B cell (primary cell): ENCODE data around the gene SMAD9. TPM values are rescaled to one million over a fixed set of nuclear protein-coding genes. Genes with fewer than 3 reads are reported as not detected.

Source experiments
- ATAC-seq: fragments of 200-7000 bp; cut with Tn5 transposase; one replicate; pipeline ENCODE4 v1.10.0; 2021; ENCODE audit warnings: low read depth, mild to moderate bottlenecking, moderate number of reproducible peaks, moderate library complexity
- CTCF ChIA-PET: fragments of 350-600 bp; sonication (Branson Sonifier 250); formaldehyde crosslinking; loops from one replicate; lab custom pipeline; 2021; ENCODE audit warnings: antibody characterized with exemption, inconsistent platforms; lab: Charles Lee
- POLR2A ChIA-PET: fragments of 350-600 bp; sonication (Branson Sonifier 250); formaldehyde crosslinking; loops from one replicate; lab custom pipeline; 2021; ENCODE audit warnings: antibody characterized with exemption; lab: Charles Lee
- DNase-seq: peaks from one replicate; pipeline ENCODE4 v3.0.0; 2013
- H2AFZ ChIP-seq: 2 replicates; pipeline ENCODE4 v1.6.1; 2012; ENCODE audit warnings: mild to moderate bottlenecking, low read depth, low read length; ENCODE audit not compliant: insufficient read depth, poor library complexity, severe bottlenecking
- H3K27ac ChIP-seq, 2 donors: 1 replicate in 1 of 2; 2 replicates in 1 of 2; pipeline ENCODE4 v1.5.1; 2012 to 2013; ENCODE audit warnings: low read length in 2 of 2, mild to moderate bottlenecking in 2 of 2, moderate library complexity in 1 of 2
- H3K27me3 ChIP-seq, 4 experiments: fragments of 200-600 bp in 1 of 4; sonication (generic) in 1 of 4; replicated peaks in 1 of 4; 1 replicate in 2 of 4; 2 replicates in 2 of 4; pipeline versions ENCODE4 v1.6.1 to v1.7.0; 2013 to 2016; ENCODE audit warnings: low read length in 3 of 4, mild to moderate bottlenecking in 2 of 4, mixed read lengths in 1 of 4, moderate library complexity in 1 of 4; ENCODE audit not compliant: insufficient read depth in 4 of 4, control insufficient read depth in 3 of 4; ENCODE audit errors: control extremely low read depth in 1 of 4
- H3K36me3 ChIP-seq, 2 experiments: replicated peaks in 1 of 2; 1 replicate in 1 of 2; 2 replicates in 1 of 2; pipeline versions ENCODE4 v1.6.1 to v1.7.1; 2013; ENCODE audit warnings: low read length in 1 of 2; ENCODE audit not compliant: insufficient read depth in 2 of 2, control insufficient read depth in 1 of 2; ENCODE audit errors: control extremely low read depth in 1 of 2, extremely low read depth in 1 of 2
- H3K4me1 ChIP-seq, 2 donors: fragments of 200-600 bp in 1 of 2; sonication (generic) in 1 of 2; 1 replicate in 1 of 2; 2 replicates in 1 of 2; pipeline versions ENCODE4 v1.5.1 to v1.6.1; 2013 to 2017; ENCODE audit warnings: low read length in 2 of 2; ENCODE audit not compliant: control insufficient read depth in 2 of 2, insufficient read depth in 2 of 2
- H3K4me2 ChIP-seq: replicated peaks from 2 replicates; pipeline ENCODE3; 2012; ENCODE audit warnings: mild to moderate bottlenecking, low read depth, low read length; ENCODE audit not compliant: poor library complexity, severe bottlenecking
- H3K4me3 ChIP-seq, 5 experiments: fragments of 200-600 bp in 1 of 5; sonication (generic) in 1 of 5; 1 replicate in 3 of 5; 2 replicates in 2 of 5; pipeline versions ENCODE4 v1.5.1 to v1.7.0; 2011 to 2016; ENCODE audit warnings: low read length in 4 of 5, mild to moderate bottlenecking in 4 of 5, low read depth in 2 of 5, control low read depth in 1 of 5, moderate library complexity in 1 of 5; ENCODE audit not compliant: insufficient read depth in 1 of 5; ENCODE audit errors: control extremely low read depth in 1 of 5, extremely low read depth in 1 of 5
- H3K79me2 ChIP-seq: fragments of 200-600 bp; sonication (generic); one replicate; pipeline ENCODE4 v1.6.0; 2016; ENCODE audit warnings: low read length; ENCODE audit not compliant: control insufficient read depth, insufficient read depth
- H3K9ac ChIP-seq: fragments of 200-600 bp; sonication (generic); 2 replicates; pipeline ENCODE4 v1.6.1; 2017; ENCODE audit warnings: mild to moderate bottlenecking, low read length, moderate library complexity
- H3K9me3 ChIP-seq, 3 donors: one replicate each; pipeline versions ENCODE4 v1.6.1 to v1.7.1; 2013; ENCODE audit warnings: low read length in 2 of 3; ENCODE audit not compliant: control insufficient read depth in 2 of 3, insufficient read depth in 1 of 3; ENCODE audit errors: control extremely low read depth in 1 of 3
- H4K20me1 ChIP-seq: 2 replicates; pipeline ENCODE4 v1.6.0; 2012; ENCODE audit warnings: mild to moderate bottlenecking, low read length; ENCODE audit not compliant: insufficient read depth, control insufficient read depth, poor library complexity, severe bottlenecking
- H3K27ac Mint-ChIP-seq: one replicate; pipeline ENCODE4 v1.8.0; 2021; ENCODE audit warnings: mixed read lengths
- H3K27me3 Mint-ChIP-seq: one replicate; pipeline ENCODE4 v1.8.0; 2021; ENCODE audit warnings: mixed read lengths
- H3K4me1 Mint-ChIP-seq: one replicate; pipeline ENCODE4 v1.8.0; 2021; ENCODE audit warnings: mixed read lengths
- H3K4me3 Mint-ChIP-seq: one replicate; pipeline ENCODE4 v1.8.0; 2021; ENCODE audit warnings: mixed read lengths
- H3K9me3 Mint-ChIP-seq: one replicate; pipeline ENCODE4 v1.8.0; 2022; ENCODE audit warnings: mixed read lengths; ENCODE audit not compliant: insufficient read depth
- EZH2 ChIP-seq: IDR thresholded peaks from 2 replicates; pipeline ENCODE4 v1.6.1; 2012; ENCODE audit warnings: borderline replicate concordance, low read depth, mild to moderate bottlenecking, moderate library complexity, low read length; ENCODE audit not compliant: insufficient read depth, poor library complexity, severe bottlenecking
- WGBS: methylation state at CpG from one replicate; pipeline ENCODE4 v1.1.5; 2013; ENCODE audit warnings: missing lambda C conversion rate; ENCODE audit not compliant: insufficient coverage; 5-methylcytosine and 5-hydroxymethylcytosine counted together
- intact Hi-C: fragments of 100-400 bp; cut with micrococcal nuclease; formaldehyde crosslinking; loops from one replicate; pipeline ENCODE4 v1.10.0; 2022
- polyA plus RNA-seq: library from polyadenylated mRNA; depleted of rRNA; stranded (reverse); fragments of >200 nt; gene quantifications from 2 replicates; pipeline ENCODE4 v1.2.3, GENCODE V29; 2012
- total RNA-seq, 2 donors: library from RNA; stranded (reverse); fragments of 120-200 nt in 1 of 2; gene quantifications; 1 replicate in 1 of 2; 2 replicates in 1 of 2; pipeline versions ENCODE4 v1.2.3 to v1.2.4, GENCODE V29; 2013 to 2022
- TF ChIP-seq, protein P1 (sequence below): fragments of 200-600 bp; IDR thresholded peaks from one replicate; pipeline ENCODE4 v1.8.0; 2022; ENCODE audit warnings: antibody characterized with exemption, mild to moderate bottlenecking

The SMAD9 gene
- total and polyA plus RNA-seq, 2 donors (not counting 1 experiment from before 2014, with no cell fraction given) = not detected

DNA sequence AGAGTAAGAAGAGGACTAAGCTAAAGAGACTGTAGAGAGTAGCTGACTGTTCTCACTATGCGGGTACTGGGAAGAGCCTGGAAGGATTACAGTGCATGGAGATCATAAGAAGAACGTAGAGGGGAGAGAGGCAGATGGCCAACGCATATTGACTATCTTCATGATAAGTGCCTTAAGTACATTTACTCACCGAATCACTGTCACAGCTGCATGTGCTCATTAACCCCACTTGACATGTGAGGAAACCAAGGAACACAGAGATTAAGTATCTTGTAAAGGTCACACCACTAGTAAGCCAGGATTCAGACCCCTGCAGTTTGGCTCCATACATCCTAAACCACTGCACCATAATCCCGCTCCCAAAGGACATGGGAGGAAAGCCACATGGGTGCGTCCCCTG lies 34.1 kb downstream of the SMAD9 start:
- H3K27ac Mint-ChIP-seq = no peak overlapping the region
- H3K9me3 Mint-ChIP-seq = peaks cover 3% of the 10 kb centered on the region
- TF ChIP-seq EZH2 = no peak
- TF ChIP-seq, protein P1, sequence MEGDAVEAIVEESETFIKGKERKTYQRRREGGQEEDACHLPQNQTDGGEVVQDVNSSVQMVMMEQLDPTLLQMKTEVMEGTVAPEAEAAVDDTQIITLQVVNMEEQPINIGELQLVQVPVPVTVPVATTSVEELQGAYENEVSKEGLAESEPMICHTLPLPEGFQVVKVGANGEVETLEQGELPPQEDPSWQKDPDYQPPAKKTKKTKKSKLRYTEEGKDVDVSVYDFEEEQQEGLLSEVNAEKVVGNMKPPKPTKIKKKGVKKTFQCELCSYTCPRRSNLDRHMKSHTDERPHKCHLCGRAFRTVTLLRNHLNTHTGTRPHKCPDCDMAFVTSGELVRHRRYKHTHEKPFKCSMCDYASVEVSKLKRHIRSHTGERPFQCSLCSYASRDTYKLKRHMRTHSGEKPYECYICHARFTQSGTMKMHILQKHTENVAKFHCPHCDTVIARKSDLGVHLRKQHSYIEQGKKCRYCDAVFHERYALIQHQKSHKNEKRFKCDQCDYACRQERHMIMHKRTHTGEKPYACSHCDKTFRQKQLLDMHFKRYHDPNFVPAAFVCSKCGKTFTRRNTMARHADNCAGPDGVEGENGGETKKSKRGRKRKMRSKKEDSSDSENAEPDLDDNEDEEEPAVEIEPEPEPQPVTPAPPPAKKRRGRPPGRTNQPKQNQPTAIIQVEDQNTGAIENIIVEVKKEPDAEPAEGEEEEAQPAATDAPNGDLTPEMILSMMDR = no peak
- DNase-seq (no peak), ATAC-seq (no peak)
- no peaks in the 10 kb centered on the region for H3K9me3 ChIP-seq
- WGBS = 100% methylated on average over 2 of the region's 6 CpGs
- no peak overlapping the region for H2AFZ ChIP-seq
- H3K36me3 ChIP-seq = no peaks in the 10 kb centered on the region
- H3K27ac ChIP-seq = no peak overlapping the region
- no peaks in the 10 kb centered on the region for H4K20me1 ChIP-seq
- CTCF ChIA-PET = no interaction called here
- H3K79me2 ChIP-seq = no peaks in the 10 kb centered on the region
- H3K4me3 ChIP-seq = no peak overlapping the region
- H3K4me2 ChIP-seq = no peak overlapping the region
- no peak overlapping the region for H3K9ac ChIP-seq
- no peaks in the 10 kb centered on the region for H3K27me3 ChIP-seq
- intact Hi-C loops = no loop called here
- H3K27me3 Mint-ChIP-seq = peaks cover 21% of the 10 kb centered on the region
- H3K4me3 Mint-ChIP-seq = no peak overlapping the region
- H3K4me1 Mint-ChIP-seq = no peaks in the 10 kb centered on the region
- POLR2A ChIA-PET = no interaction called here
- H3K4me1 ChIP-seq = no peaks in the 10 kb centered on the region

DNA sequence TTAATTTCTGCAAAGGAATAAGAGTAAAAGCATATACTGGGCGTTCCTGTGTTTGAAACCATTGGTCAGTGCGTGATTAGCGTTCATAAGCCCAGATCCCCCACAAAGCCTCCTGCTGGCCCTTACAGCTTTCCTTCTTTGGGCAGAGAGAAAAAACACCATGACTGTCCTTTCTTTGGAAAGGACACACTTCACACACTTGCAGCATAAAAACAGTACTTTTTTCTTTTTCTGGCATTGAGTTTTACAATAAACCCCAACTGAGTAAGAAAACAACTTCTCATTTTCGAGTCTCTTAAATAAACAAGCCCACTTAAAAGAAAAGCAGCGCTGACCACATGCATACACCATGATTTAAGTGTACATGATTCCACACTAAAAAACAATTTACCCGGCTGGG lies 35.8 kb downstream of the SMAD9 start:
- no peak overlapping the region for H3K27ac Mint-ChIP-seq
- no peak overlapping the region for H3K4me2 ChIP-seq
- H4K20me1 ChIP-seq = no peaks in the 10 kb centered on the region
- no peaks in the 10 kb centered on the region for H3K79me2 ChIP-seq
- H2AFZ ChIP-seq = no peak overlapping the region
- ATAC-seq (no peak), DNase-seq (no peak)
- no peak overlapping the region for H3K4me3 Mint-ChIP-seq
- CTCF ChIA-PET = no interaction called here
- WGBS = 90% methylated on average over 5 of the region's 6 CpGs
- POLR2A ChIA-PET = no interaction called here
- H3K9ac ChIP-seq = no peak overlapping the region
- H3K4me1 ChIP-seq = no peaks in the 10 kb centered on the region
- TF ChIP-seq EZH2 = no peak
- TF ChIP-seq, protein P1 = no peak
- peaks cover 3% of the 10 kb centered on the region for H3K9me3 Mint-ChIP-seq
- H3K4me3 ChIP-seq = no peak overlapping the region
- intact Hi-C loops = no loop called here
- no peak overlapping the region for H3K27ac ChIP-seq
- no peaks in the 10 kb centered on the region for H3K27me3 ChIP-seq
- H3K27me3 Mint-ChIP-seq = peaks cover 18% of the 10 kb centered on the region
- H3K36me3 ChIP-seq = no peaks in the 10 kb centered on the region
- H3K9me3 ChIP-seq = no peaks in the 10 kb centered on the region
- no peaks in the 10 kb centered on the region for H3K4me1 Mint-ChIP-seq
